GM21526 (cell line): ENCODE results near the gene PPFIBP2.
A peak's percentile ranks its signal among the peaks of the same experiment; 100 is the strongest.
"Not testable (repeated sequence)": the region's sequence is repeated elsewhere in the genome, so short reads cannot be mapped to it uniquely, and the experiment has no call there.

Experiments
- ATAC-seq: cut with Tn5 transposase; IDR thresholded peaks from one replicate; pipeline ENCODE4 v1.9.1; 2021; ENCODE audit warnings: moderate library complexity; ENCODE audit not compliant: unreplicated experiment, low FRiP score

Gene PPFIBP2

DNA sequence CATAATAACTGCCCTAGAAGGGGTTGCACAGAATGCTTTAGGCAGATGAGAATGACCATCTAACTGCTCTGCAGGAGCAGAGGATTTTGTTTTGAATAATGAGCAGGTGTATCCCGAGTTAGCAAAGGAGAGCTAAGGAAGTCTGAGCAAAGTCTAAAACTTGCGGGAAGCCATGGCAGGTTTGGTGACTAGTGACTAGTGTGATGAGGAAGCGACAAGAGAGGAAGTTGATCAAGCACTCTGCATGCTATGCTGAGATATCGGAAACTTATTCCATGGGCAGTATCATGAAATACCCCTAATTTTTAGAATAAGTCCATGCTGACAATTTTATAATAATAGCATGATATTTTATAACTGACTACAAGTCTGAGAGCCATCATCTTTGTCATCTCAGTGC, 15.6 kb upstream of the PPFIBP2 start:
- no peak for ATAC-seq

DNA sequence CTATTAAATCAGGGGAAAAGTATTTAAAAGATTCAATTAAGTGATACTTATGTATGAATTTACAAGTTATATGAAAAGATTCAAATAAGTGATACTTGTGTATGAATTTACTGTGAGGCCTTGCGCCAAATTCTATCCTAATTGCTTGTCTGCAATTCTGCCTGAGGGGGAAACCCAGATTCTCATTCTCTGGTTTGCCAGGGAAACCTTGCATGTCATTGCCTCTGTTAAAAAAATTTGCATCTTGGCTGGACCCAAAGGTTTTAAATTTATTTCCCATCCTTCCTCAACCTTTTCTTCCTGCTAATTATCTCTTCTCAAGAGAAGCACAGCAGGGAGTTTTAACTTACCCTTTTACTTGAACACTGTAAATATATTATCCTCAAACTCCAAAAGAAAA, 14.7 kb upstream of the PPFIBP2 start:
- ATAC-seq = no peak

DNA sequence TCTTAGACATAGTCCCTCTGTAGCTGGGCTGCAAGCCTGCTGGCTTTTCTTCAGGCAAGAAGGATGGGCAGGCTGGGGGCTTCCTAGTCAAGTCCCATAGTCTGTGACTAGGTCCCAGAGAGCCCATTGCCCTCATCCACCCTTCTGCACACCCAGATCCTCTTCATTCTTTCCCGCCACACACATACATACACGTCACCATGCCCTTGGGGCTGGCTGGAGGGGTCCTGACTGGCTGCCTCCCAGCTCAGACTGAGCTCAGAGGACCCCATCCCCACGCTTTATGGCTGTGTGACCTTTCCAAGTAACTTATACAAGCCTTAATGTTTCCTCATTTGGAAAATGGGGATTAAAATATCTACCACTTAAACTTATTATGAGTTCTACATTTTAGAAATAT, 13.5 kb upstream of the PPFIBP2 start:
- ATAC-seq = no peak

DNA sequence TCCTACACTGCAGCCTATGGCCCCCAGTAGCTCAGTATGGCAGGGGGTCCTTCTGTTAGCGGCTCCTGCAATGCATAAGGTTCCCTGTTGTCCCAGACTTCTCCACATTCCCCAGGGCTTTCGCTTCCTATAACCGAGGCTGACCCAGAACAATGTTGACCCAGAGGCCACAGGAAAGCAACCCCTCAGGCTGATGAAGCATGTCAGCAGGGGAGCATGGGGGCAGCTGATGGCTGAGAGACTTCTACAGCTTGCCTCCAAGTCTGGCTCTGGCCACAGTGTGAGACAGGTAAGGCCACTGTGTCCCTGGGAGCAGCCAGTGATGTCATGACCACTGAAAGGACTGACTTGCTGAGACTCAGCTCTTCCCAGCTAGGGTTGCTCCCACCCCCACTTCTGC, 12.5 kb upstream of the PPFIBP2 start:
- ATAC-seq = no peak

DNA sequence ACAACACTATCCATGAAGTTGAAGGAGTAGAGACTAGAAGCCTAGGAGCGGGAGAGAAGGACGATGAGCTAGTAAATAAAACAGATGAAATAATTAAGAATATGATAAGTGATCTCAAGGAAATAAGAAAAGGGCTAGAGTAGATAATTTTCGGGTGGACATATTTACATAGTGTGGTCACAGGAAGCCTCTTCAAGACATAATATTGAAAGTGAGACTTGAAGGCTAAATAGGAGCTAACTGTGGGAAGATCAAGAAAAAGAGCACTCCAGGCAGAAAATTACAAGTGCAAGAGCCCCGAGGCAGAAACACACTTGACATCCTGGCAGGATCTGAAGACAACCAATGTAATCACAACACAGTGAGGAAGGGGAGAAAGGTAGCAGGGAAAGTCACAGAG, 11.9 kb upstream of the PPFIBP2 start:
- ATAC-seq = no peak

DNA sequence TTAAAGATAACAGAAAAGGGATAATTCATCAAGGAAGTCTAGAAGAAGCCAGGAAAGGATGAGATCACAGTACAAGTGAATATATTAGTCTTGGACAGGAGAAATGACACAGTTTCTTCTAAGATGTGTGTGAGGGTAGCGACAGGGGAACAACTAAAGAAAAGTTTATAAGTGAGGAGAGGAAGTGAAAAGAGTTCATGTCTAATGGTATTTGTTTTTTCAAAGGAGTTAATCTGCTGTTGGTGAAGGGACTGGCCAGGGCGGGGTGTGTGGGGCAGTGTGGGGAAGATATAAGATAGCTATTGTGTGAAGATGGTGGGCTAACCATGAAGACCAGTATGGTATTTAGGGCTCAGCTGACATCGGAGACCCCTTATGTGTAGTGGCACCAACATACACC, 7.6 kb upstream of the PPFIBP2 start:
- no peak for ATAC-seq

DNA sequence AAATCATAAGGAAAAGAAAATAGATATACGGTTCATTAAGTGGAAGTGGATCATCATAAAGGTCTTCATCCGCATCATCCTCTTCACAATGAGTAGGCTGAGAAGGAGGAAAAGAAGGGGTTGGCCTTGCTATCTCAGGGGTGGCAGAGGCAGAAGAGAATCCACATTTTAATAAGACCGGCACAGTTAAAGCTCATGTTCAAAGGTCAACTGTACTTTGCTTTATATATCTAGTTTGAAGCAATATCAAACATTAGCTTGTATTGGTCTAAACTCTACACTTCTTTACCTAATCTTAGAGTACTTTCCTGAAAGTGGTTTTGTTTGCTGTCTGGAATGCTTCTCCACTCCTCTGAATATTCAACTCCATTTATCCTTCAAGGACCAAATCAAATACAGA, 5.7 kb upstream of the PPFIBP2 start:
- no peak for ATAC-seq

DNA sequence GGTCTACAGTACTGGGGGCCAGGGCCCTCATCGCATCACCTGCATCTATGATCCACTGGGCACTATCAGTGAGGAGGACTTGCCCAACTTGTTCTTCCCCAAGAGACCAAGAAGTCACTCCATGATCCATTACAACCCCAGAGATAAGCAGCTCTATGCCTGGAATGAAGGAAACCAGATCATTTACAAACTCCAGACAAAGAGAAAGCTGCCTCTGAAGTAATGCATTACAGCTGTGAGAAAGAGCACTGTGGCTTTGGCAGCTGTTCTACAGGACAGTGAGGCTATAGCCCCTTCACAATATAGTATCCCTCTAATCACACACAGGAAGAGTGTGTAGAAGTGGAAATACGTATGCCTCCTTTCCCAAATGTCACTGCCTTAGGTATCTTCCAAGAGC, 3.8 kb upstream of the PPFIBP2 start:
- ATAC-seq = no peak

DNA sequence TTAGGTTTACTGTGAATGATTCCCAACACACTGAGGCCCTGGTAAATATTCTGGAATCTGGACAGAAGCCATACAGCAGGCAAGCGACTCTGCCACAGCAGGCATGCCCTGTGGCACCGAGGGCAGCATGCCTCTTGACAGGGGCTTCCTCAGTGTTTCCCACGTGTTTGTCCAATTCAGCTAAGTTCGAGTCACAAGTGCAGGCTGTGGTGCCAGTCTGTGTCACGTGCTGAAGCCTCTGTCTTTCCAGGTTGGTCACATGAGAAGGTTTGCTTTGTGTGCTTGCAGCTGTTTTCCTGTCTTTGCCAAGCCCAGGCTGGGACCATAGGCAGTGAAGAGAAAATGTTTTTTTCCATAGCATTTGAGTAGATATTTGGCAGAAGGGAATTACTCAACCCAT, 2.4 kb upstream of the PPFIBP2 start:
- ATAC-seq = no peak

DNA sequence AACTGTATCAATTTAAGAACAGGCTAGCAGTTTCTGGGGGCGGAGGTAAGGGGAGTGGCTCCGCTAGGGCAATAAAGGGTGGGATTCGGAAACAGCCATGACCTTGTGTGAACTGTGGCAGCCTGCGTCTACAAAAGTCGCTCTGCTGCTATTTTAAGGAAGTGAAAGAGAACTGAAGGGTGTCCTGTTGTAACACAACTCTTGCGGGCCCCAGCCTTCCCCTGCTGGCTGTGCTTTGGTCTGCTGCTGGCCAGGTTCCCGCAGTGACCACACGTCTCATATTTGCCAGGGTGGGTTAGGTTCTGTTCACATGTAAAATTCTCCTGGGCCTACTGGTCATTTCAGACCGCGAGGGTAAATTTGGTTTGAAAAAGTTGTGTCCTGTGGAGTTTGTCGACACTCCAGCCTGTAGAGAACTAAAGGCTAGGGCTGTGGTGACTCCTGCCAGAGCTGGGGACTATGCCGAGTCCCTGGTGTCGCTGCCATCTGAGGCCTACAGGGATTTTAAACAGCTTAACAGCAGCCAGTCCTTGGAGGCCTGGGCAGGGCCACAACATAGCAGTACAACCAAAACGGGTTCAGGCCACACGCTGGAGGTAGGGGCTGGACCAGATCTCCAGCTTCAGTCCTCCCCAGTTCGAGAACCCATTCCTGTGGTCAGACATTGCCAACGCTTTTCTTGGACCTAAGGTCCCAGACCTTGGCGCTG, 1.1 kb upstream of the PPFIBP2 start:
- ATAC-seq = peak; percentile 61

DNA sequence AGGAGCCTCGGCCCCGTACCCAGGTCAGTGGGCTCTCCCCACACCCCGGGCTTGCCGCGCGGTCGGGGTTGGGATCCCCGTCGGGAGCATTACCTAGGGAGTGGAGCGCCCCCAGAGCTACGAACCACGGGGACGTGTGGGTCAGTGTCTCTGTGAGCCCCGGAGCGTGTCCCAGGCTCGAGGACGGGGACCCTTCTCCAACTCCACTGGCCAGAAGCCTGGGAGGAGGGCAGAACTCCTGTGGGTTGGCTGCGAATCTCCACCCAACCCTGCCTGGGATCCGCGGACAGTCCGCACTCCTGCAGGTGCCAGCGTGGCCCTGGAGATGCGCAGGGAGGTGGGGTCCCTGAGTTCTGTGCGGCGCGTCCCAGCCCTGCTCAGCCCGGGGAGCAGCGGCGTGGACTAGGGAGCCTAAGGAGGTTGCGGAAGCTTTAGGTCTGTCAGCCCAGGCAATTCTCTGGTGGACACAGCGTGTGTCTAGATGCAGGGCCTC, 346 bp downstream of the PPFIBP2 start:
- no peak for ATAC-seq

DNA sequence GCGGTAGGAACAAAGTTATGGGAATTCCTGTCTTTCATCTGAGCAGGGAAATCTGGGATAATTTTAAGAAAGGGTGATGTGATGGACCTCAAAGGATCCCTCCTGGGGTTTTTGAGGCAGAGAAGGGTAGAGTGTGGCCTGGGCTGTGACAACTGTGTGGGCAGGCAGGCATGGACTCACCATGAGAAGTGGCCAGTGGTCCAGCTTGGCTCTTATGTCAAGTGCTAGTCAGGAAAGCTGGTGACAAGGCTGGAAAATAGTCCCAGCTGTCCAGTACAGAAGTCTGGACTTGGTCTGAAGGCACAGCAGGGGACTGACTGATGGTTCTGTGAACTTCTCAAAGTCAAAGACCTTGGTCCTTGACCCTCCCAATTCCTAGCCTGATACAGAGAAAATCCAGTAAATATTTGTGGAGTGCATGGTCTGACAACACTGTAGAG, 1.7 kb downstream of the PPFIBP2 start:
- no peak for ATAC-seq

DNA sequence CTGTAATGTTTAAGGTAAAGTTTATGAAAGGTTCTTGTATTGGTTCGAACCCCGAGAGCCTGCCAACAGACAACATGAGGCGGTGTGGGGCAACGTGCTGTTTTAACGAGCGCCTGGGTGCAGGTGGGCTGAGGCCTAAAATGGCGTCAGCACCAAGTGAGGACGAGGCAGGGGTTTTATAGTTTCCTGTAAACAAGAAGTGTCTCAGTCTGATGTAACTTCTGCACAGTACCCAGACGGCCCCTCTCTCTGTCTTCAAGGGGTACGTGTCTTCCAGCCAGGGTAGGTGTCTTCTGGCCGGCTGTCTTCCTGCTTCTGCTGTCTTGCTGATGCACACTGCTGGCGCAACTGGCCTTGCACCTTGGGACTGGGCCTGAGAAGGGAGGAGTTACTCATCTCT, 2.7 kb downstream of the PPFIBP2 start:
- ATAC-seq = no peak

DNA sequence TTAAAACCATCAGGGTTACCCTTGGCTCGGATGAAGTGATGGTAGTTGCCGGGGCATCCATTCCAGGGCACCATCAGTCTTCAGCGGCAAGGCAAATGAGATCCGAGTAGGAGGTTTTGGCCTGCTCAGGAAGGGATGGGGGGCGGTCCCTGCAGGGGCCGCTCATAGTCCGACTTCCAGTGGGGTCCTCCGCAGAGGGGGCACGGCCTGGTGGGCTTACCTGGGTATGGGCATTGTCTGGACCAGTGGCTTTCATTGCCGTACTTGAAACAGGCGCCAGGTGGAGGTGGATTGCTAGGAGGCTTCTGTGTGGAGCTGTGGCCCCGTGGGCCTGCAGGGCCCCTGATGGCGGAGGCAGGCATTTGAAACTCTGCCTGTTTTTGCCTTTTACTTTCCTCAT, 3.9 kb downstream of the PPFIBP2 start:
- ATAC-seq = not testable (repeated sequence)

DNA sequence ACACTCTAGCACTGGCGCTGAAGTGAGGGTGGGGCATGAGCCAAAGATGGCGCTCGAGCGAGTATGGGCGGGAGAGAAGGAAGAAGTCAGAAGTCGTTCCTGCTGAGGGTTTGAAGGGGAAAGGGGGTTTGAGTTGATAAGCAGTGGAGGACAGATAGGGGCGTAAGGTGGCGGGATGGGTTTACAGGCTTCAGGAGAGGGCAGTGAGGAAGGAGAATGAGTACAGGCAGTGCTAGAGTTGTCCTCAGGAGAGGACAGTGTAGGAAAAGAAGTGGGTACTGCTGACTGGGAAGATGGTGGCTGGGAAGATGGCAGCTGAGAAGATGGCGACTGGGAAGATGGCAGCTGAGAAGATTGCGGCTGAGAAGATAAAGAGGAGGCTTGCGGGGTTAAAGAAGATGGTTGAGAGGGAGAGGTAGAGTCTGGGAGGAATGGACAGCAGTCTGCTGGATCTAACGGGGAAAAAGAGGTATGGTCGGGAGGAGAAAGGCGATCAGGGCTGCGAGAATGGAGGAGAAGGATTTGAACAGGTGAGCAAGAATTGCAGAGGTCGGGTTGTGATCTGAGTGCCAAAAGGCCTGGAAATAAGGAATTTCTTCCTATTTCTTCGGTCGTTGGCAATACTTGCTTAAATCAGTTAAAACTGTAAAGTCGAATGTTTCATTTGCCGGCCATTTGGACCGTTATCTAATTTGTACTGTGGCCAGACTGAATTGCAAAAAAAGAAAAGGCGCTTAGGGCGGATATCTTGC, 5.2 kb downstream of the PPFIBP2 start:
- ATAC-seq = no peak

DNA sequence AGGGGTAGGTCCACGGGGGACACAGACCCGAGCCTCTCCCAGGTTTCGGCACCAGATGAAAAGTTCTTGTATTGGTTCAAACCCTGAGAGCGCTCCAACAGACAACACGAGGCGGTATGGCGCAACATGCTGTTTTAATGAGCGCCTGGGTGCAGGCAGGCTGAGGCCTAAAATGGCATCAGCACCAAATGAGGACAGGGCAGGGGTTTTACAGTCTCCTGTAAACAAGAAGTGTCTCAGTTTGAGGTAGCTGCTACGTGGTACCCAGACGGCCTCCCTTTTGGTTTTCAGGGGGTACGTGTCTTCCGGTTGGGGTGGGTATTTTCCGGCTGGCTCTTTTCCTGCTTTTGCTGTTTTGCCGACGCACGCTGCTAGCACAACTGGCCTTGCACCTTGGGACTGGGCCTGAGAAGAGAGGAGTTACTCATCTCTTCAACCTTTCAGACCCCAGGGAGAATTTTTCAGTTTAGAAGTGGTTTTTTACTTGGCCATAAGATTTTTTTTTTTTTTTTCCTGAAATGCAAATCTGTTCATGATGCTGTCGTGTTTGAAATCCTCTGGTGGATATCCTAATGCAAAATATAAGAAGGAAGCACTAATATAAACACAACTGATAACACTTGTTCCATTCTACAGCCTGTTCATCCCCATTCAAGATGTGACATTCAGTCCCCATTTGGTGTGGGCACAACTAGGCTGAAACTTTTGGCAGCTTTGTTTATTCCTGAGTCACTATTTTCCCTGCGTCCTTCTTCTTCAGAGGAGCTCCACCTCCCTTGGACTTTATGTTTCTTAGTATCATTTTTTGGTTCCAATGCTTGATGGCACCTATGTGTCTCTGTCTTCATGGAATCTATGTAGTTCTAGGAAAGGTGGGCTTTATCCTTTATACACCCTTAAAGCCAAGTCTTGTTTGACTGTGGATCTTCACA, 6.5 kb downstream of the PPFIBP2 start:
- peak; percentile 35 for ATAC-seq

DNA sequence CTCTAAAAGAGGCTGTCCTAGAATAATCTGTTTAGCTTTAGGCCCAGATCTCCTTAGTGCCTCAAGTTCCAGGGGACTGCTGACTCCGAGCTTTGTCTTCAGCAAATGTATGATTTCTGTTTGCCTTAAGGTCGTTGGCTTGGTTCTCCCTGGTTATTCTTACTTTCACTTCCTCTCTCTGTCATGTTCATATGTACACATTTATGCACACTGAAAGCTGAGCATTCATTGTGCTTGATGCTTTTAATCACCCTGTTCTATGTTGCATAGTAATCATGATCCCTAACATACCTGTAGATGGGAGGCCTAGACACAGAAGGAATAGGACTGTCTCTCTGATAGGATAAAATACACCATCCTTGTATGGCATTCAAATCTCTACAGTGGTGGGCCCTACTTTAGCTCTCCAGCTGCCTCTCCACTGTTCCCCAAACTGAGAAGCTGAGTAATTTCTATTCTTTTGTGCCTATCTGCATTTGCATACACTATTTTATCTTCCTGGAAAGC, 7.2 kb downstream of the PPFIBP2 start:
- peak; percentile 82 for ATAC-seq

DNA sequence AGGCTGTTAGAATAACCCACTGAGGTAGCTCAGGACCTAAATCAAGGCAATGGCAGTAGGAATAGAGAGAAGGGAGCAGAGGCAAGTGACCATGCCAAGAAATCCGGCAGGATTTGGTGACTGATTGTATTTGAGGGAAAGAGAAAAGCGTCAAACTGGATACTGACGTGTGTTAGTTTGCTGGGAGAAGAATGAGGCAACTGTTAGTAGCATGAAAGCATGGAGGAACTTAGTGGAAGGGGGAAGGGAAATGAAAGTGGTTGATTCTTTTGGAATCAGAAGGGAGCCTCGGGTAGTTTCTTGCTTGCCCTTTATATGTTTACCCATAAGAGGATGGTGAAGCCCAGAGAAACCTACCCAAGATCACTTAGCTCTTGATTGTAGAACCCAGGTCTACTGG, 8.3 kb downstream of the PPFIBP2 start:
- ATAC-seq = no peak

DNA sequence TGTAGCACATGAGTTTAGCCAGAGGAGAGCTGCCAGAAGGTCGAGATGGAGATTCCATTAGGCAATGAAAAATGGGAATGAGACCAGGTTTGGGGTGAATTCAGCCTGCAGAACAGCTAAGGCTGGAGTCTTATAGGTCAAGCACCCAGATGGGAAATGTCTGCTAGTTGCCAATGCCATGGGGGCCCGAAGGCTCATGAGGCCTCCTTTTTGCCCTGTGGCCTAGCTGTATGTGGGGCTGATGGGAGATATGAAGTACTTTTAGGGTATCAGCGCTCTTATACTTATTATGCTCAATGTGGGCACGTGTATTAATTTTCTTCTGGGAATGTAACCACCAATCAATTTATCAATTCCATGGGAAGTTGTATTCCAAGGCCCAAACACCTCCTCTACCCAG, 8.7 kb downstream of the PPFIBP2 start:
- no peak for ATAC-seq

DNA sequence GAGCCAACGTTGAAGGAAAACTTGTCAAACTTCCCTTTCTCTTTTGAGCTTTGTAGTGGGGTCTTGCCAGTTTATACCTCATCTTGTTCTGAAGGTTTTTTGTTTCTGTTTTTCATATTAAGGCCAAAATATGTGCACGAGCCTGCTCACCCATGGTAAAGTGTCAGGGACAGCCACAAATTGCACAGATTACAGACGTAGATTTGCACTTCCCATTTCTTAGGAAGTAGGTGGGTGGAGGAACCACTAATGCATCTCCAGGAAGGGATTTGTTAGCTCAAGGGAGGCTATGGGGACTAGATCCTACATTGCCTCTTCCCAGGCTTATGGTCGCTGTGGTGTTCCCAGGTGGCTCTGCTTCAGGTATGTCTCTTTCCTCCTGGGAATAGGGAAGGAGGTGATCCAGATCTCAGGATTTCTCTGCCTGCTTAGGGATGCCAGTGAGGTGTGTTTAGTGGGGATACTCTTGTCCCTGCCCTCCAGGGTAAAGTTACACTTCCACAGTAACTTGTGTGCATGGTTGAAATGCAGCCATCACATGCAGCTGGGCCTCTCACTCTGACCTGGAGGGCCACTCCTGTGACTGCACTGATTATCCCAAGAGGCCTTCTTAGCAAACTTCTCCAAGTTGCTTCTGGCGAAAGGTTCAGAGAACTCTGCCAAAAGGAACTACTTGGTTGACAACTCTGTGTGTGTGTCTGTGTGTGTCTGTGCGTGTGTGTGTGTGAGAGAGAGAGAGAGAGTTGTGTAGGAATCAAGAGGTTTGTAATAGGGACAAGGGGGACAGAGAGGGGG, 9.8 kb downstream of the PPFIBP2 start:
- ATAC-seq = no peak
